MM.1S (cell line): Measurements from ENCODE around the gene IL18BP.

Source experiments
- DNase-seq: peaks from one replicate; pipeline ENCODE4 v3.0.0-alpha.2; 2015
- H2AFZ ChIP-seq: fragments of 300-600 bp; sonication (generic); 2 replicates; pipeline ENCODE4 v1.6.0; 2016; ENCODE audit warnings: antibody characterized with exemption, low read length
- H3F3A ChIP-seq: fragments of 300-600 bp; sonication (generic); 2 replicates; pipeline ENCODE4 v1.6.1; 2016; ENCODE audit warnings: mild to moderate bottlenecking, antibody characterized with exemption, low read length, moderate library complexity, mixed read lengths; ENCODE audit not compliant: insufficient read depth
- H3K27ac ChIP-seq: fragments of 300-600 bp; sonication (generic); 2 replicates; pipeline ENCODE4 v1.5.1; 2016; ENCODE audit warnings: mild to moderate bottlenecking, low read length
- H3K27me3 ChIP-seq: fragments of 300-600 bp; sonication (generic); replicated peaks from 2 replicates; pipeline ENCODE4 v1.6.0; 2016; ENCODE audit warnings: low read length; ENCODE audit not compliant: insufficient read depth
- H3K36me3 ChIP-seq: fragments of 300-600 bp; sonication (generic); replicated peaks from 2 replicates; pipeline ENCODE4 v1.6.1; 2016; ENCODE audit warnings: mild to moderate bottlenecking, low read length, mixed read lengths; ENCODE audit not compliant: insufficient read depth
- H3K4me1 ChIP-seq: fragments of 300-600 bp; sonication (generic); 2 replicates; pipeline ENCODE4 v1.6.1; 2016; ENCODE audit warnings: low read length, mixed read lengths
- H3K4me2 ChIP-seq: fragments of 300-600 bp; sonication (generic); 2 replicates; pipeline ENCODE4 v1.6.0; 2016; ENCODE audit warnings: low read depth, low read length
- H3K4me3 ChIP-seq: fragments of 300-600 bp; sonication (generic); 2 replicates; pipeline ENCODE4 v1.5.1; 2016; ENCODE audit warnings: low read length, mixed read lengths
- H3K79me2 ChIP-seq: fragments of 300-600 bp; sonication (generic); 2 replicates; pipeline ENCODE4 v1.6.1; 2016; ENCODE audit warnings: mixed run types, low read length, mixed read lengths
- H3K9ac ChIP-seq: fragments of 300-600 bp; sonication (generic); 2 replicates; pipeline ENCODE4 v1.6.1; 2016; ENCODE audit warnings: low read length, mixed read lengths
- H3K9me2 ChIP-seq: fragments of 300-600 bp; sonication (generic); replicated peaks from 2 replicates; pipeline ENCODE4 v1.6.1; 2016; ENCODE audit warnings: mild to moderate bottlenecking, low read length, mixed read lengths; ENCODE audit not compliant: insufficient read depth
- H3K9me3 ChIP-seq: fragments of 300-600 bp; sonication (generic); replicated peaks from 2 replicates; pipeline ENCODE4 v1.6.1; 2016; ENCODE audit warnings: mild to moderate bottlenecking, low read length, mixed read lengths; ENCODE audit not compliant: insufficient read depth
- H4K20me1 ChIP-seq: fragments of 300-600 bp; sonication (generic); 2 replicates; pipeline ENCODE4 v1.6.1; 2016; ENCODE audit warnings: mild to moderate bottlenecking, low read length, moderate library complexity, mixed read lengths; ENCODE audit not compliant: insufficient read depth
- CTCF ChIP-seq: fragments of 300-600 bp; sonication (generic); IDR thresholded peaks from 2 replicates; pipeline ENCODE4 v1.5.1; 2016; ENCODE audit warnings: antibody characterized with exemption, low read length, mixed read lengths
- EZH2 ChIP-seq: fragments of 300-600 bp; sonication (generic); optimal IDR thresholded peaks from 2 replicates; pipeline ENCODE3; 2017; ENCODE audit warnings: low read depth, mild to moderate bottlenecking, antibody characterized with exemption, low read length, mixed read lengths
- EZH2phosphoT487 ChIP-seq: fragments of 300-600 bp; sonication (generic); IDR thresholded peaks from 2 replicates; pipeline ENCODE4 v1.6.1; 2018; ENCODE audit warnings: antibody characterized with exemption, low read length

IL18BP gene

DNA sequence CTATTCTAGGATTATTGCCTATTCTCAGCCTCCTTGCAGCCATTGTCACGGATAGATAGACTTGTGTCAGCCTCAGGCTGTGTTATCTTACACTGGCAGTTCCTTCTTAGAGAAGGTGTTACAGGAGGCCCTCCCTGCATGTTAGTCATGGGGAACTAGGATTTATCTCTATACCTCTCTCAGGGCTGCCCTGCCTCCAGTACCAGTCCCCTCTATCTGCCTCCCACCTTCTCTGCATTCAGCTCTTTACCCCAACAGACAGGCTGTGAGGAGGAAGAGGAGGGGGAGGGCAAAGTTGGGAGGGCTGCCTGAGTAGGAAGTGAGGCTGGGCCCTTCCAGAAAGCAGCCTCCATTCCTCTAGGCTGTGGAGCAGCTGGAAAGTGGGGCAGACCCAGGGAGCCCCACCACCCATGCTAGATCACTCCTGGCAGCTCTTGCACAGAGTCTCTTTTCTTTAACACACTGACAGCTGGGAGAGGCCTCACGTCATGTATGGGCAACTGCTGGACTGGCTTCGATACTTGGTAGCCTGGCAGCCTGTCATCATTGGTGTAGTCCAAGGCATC is 2.9 kb upstream of the IL18BP start:
- no peak overlapping the region for H3K27ac ChIP-seq
- H3K36me3 ChIP-seq = no peaks in the 10 kb centered on the region
- H2AFZ ChIP-seq = no peak overlapping the region
- H3K27me3 ChIP-seq = no peaks in the 10 kb centered on the region
- H3K4me2 ChIP-seq = no peak overlapping the region
- H3K9ac ChIP-seq = no peak overlapping the region
- no peaks in the 10 kb centered on the region for H3K9me3 ChIP-seq
- H3K79me2 ChIP-seq = no peaks in the 10 kb centered on the region
- H3F3A ChIP-seq = no peaks in the 10 kb centered on the region
- no peaks in the 10 kb centered on the region for H3K9me2 ChIP-seq
- no peak for TF ChIP-seq EZH2phosphoT487
- no peak for TF ChIP-seq EZH2
- no peak for TF ChIP-seq CTCF
- no peaks in the 10 kb centered on the region for H3K4me1 ChIP-seq
- no peak for DNase-seq
- H3K4me3 ChIP-seq = no peak overlapping the region
- no peaks in the 10 kb centered on the region for H4K20me1 ChIP-seq

DNA sequence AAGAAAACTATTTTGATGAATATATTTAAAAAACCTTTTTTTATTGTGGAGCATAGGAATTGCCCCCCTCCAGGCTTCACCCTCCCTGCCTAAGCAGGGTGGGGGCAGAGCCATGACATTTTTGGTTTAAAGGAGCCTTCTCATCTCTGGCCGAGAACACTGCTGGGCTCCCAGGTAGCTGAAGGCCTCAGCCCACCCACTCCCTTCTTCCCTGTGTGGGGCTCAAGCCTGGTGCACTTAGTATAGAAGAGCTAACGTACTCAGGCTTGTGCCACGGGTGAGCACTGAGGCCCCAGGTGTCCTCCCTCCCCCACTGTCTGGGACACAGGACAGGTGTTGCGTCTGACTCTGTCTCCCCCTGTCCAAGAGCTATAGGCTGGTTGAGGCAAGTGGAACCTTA is 2.2 kb upstream of the IL18BP start:
- Histone ChIP-seq H3F3A (no peaks in the 10 kb centered on the region), H3K27ac (no peak overlapping the region), H3K27me3 (no peaks in the 10 kb centered on the region), H4K20me1 (no peaks in the 10 kb centered on the region), H3K9ac (no peak overlapping the region), H3K79me2 (no peaks in the 10 kb centered on the region), H3K4me2 (no peak overlapping the region), H3K4me3 (no peak overlapping the region), H2AFZ (no peak overlapping the region), H3K9me3 (no peaks in the 10 kb centered on the region), H3K9me2 (no peaks in the 10 kb centered on the region), H3K36me3 (no peaks in the 10 kb centered on the region), H3K4me1 (no peaks in the 10 kb centered on the region)
- no peak for DNase-seq
- no peak for TF ChIP-seq CTCF
- no peak for TF ChIP-seq EZH2
- no peak for TF ChIP-seq EZH2phosphoT487

- Histone ChIP-seq H4K20me1 (no peaks in the 10 kb centered on the region), H3K9me3 (no peaks in the 10 kb centered on the region), H3K27ac (no peak overlapping the region), H3K9me2 (no peaks in the 10 kb centered on the region), H3K9ac (no peak overlapping the region), H2AFZ (no peak overlapping the region), H3K4me3 (no peak overlapping the region), H3K79me2 (no peaks in the 10 kb centered on the region), H3F3A (no peaks in the 10 kb centered on the region), H3K4me1 (no peaks in the 10 kb centered on the region), H3K4me2 (no peak overlapping the region), H3K36me3 (no peaks in the 10 kb centered on the region), H3K27me3 (no peaks in the 10 kb centered on the region)
- no peak for DNase-seq
- TF ChIP-seq EZH2phosphoT487 = no peak
- TF ChIP-seq EZH2 = no peak
- no peak for TF ChIP-seq CTCF
These were observed 1.8 kb upstream of the IL18BP start for GRCh38 chr11:71996946-71997345.
